Astrocyte of the spinal cord (primary cell): ENCODE results near the gene GOLGA8K.
"Not testable (repeated sequence)": the region's sequence is repeated elsewhere in the genome, so short reads cannot be mapped to it uniquely, and the experiment has no call there.

Experiments used
- DNase-seq: peaks from one replicate; pipeline ENCODE4 v3.0.0; 2011; ENCODE audit warnings: low read depth, low spot score
- H3K4me3 ChIP-seq: 2 replicates; pipeline ENCODE4 v1.5.1; 2011; ENCODE audit warnings: low read depth, mild to moderate bottlenecking, low read length, moderate library complexity
- in situ Hi-C: cut with HindIII; loops from 2 replicates; pipeline ENCODE4 v1.10.0; 2017; ENCODE audit warnings: low sequenced_read_pairs
- TF ChIP-seq, protein P1 (sequence below): IDR thresholded peaks from 2 replicates; pipeline ENCODE4 v1.5.1; 2012; ENCODE audit warnings: low read depth, mild to moderate bottlenecking, low read length, inconsistent platforms

GOLGA8K gene, protein sequence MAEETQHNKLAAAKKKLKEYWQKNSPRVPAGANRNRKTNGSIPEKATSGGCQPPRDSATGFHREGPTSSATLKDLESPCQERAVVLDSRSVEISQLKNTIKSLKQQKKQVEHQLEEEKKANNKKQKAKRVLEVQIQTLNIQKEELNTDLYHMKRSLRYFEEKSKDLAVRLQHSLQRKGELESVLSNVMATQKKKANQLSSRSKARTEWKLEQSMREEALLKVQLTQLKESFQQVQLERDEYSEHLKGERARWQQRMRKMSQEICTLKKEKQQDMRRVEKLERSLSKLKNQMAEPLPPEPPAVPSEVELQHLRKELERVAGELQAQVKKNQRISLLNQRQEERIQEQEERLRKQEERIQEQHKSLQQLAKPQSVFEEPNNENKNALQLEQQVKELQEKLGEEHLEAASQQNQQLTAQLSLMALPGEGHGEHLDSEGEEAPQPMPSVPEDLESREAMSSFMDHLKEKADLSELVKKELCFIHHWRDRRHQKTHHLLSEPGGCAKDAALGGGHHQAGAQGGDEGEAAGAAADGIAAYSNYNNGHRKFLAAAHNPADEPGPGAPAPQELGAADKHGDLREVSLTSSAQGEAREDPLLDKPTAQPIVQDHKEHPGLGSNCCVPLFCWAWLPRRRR

DNA sequence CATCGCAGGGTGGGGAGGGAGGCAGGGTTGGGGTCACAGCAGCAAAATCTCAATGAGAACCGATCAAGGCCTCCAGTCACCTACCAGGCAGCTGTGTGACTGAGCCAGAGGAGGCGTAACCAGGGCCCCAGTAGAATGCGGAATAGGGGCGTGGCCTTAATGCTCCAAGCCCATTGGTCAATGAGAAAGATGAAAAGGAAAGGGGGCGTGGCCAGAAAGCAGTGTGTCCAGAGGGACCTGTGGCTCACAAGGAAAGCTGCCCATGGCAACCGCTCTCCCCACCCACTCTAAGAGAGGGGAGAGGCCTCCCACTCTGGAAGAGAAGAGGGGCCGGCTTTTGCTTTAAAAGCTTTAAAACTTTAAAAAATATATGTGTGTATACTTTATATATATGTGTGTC is at the start of gene GOLGA8K:
GOLGA8K (minus strand) TSS at position 101 of the 400 bp plus-strand sequence; CDS start at position 3, 98 bp downstream.
- H3K4me3 ChIP-seq, DNase-seq, in situ Hi-C loops: not testable (repeated sequence)

DNA sequence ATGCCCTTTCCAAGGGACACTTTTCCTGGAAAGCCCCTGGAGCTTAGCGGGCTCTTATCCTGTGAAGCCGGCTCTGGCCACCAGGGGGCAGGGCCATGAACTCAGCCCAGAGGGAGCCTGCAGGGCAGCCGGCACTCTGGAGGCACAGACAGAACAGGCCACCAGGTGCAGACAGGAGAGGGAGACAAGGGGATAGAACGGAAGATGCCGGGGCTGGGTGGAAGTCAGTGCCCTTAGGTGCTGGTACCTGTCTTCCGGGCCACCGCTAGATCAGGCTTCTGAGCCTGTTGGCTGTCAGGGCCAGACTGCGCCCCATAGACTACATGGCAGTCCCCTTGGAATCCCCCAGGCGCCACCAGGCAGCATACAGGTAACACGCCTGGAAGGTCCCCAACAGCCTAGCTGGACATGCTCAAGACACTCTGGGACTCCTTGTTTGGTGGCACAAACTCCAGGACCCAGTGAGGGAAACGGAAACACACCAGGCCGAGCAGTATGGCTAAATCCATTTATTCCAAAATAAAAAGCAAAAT is 37.4 kb upstream of the GOLGA8K start:
- H3K4me3 ChIP-seq, in situ Hi-C loops, DNase-seq: not testable (repeated sequence)

DNA sequence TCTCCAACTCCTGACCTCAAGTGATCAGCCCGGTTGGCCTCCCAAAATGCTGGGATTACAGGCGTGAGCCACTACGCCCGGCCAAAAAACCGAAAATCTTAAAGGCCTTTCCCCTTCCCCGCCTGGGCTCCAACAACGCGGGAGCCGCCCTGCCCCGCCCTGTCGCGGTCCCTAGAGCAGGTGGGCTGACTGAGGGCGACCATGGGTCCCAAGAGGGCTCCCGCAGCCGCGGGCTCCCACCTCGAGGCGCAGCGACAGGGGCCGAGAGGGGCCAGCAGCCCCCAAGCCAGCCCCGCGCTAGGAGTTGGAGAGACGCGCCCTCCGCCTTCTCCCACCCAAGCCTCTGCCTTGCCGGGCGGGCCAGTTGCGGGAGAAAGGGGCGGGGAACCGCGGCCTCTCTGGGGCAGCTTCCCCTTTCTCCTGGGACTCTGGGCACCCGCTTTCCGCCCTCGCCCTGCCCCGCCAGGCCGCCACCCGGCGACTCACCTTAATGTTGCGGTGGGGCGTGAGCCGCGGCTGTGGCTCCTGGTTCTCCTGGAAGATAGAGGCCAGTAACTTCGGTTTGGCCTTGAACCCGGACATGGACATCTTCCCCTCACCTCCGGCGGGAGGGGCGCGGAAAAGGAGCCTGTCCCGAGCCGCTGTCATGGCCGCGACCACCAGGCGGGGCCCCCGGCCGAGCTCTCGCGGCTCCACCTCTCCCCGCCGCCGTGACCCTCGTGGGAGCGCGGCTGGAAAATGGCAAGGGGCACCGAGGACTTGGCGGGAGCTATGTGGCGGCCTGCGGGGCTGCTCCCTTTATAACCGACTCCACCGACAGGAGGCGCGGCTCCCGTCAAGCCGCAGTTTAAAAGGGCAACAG is 31.2 kb upstream of the GOLGA8K start:
- in situ Hi-C loops, DNase-seq, H3K4me3 ChIP-seq: not testable (repeated sequence)

DNA sequence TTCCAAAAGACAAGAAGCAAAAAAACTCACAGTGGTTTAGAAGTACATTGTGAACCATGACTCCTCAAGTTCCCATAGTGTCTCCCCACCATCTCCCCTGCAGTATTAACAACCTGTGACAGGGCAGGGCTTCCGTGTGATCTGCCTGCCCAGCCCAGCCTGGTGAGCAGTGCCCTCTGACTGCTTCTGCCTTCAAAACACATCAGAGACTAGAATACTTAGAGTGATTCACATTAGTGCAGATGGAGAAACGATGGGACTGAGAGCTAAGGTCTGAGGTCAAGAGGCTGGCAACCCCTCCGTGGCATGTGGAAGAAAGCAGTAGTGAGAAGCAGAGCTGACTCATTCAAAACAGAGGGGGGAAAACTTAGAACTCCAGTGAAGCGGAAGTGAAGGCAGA is 24.5 kb upstream of the GOLGA8K start:
- H3K4me3 ChIP-seq, DNase-seq, in situ Hi-C loops: not testable (repeated sequence)

DNA sequence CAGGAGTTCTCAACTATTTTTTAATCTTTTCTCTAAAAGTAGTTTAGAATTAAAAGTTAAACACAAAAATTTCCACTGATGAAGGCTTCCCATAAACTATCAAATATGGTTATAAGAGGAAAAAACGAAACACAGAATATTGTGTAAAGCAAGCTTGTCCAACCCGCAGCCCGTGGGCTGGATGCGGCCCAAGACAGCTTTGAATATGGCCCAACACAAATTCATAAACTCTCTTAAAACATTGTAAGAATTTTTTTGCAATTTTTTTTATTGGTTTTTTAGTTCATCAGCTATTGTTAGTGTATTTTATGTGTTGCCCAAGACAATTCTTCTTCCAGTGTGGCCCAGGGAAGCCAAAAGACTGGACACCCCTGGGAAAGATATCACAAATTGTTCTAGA is 23.4 kb upstream of the GOLGA8K start:
- H3K4me3 ChIP-seq, in situ Hi-C loops, DNase-seq: not testable (repeated sequence)

DNA sequence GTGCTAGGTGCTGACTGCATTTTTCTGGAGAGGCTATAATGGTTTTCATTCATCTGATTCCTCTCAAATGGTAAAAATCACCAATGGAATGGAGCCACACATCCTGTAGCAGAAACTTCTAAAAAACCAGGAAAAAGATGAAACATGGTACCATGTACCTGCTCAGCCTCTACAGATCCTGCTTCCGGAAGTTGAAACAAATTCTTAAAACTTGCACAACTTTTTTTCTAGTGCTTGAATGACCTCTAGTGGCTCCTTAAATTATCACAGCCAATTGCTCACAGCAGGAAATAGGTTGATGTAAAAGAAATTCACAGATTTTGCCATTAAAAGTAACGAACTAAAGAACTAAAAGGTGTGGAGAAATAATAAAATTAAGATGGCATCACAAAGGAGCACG is 4.8 kb upstream of the GOLGA8K start:
- DNase-seq, H3K4me3 ChIP-seq, in situ Hi-C loops: not testable (repeated sequence)
- TF ChIP-seq, protein P1, sequence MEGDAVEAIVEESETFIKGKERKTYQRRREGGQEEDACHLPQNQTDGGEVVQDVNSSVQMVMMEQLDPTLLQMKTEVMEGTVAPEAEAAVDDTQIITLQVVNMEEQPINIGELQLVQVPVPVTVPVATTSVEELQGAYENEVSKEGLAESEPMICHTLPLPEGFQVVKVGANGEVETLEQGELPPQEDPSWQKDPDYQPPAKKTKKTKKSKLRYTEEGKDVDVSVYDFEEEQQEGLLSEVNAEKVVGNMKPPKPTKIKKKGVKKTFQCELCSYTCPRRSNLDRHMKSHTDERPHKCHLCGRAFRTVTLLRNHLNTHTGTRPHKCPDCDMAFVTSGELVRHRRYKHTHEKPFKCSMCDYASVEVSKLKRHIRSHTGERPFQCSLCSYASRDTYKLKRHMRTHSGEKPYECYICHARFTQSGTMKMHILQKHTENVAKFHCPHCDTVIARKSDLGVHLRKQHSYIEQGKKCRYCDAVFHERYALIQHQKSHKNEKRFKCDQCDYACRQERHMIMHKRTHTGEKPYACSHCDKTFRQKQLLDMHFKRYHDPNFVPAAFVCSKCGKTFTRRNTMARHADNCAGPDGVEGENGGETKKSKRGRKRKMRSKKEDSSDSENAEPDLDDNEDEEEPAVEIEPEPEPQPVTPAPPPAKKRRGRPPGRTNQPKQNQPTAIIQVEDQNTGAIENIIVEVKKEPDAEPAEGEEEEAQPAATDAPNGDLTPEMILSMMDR = peak; percentile 3

DNA sequence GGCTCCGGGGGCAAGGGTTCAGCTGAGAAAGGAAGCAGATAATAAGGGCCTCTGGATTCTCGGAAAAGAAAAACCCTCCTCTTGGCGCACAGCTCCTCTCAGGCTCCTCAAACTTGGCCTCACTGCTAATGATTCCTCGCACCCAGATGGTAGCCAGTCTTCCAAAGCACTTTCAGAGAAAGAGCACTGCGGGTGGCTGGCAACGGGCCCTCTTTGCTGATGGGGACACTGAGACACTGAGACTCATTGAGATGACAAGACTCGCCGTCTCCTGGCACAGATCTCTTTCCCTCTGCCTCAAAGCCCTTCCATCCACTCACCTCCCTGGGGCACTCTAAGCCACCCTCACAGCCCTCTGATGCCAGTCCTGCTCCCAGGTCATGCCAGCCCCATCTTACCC is 6.6 kb downstream of the GOLGA8K start:
- DNase-seq, H3K4me3 ChIP-seq, in situ Hi-C loops: not testable (repeated sequence)

DNA sequence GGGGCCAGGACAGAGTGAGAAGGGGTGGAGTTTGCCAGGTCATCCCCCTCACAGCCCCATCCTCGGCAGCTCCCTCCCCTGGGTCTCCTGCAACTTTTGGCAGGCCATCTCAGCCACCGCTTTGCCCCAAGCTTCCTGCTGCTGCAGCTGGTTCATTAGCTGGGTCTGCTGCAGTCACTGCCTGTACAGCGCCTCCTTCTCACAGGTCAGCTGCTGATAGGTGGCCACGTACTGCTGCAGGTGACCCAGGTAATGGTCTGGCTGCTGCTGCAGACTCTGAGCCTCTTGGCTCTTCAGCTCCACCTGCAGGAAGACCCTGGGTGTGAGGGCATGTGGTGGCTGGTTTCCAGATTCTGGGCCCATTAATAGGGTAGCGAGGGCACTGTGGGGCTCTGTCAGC is 8.3 kb downstream of the GOLGA8K start:
- in situ Hi-C loops, H3K4me3 ChIP-seq, DNase-seq: not testable (repeated sequence)

DNA sequence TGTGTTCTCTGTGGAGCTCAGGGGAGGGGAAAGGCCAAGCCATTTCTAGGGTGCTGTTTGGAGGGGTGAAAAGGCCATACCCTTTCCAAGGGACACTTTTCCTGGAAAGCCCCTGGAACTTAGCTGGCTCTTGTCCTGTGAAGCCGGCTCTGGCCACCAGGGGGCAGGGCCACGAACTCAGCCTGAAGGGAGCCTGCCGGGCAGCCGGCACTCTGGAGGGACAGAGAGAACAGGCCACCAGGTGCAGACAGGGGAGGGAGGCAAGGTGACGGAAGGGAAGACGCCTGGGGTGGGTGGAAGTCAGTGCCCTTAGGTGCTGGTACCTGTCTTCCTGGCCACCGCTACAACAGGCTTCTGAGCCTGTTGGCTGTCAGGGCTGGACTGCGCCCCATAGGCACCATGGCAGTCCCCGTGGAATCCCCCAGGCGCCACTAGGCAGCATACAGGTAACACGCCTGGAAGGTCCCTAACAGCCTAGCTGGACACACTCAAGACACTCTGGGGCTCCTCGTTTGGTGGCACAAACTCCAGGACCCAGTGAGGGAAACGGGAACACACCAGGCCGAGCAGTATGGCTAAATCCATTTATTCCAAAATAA is 14.9 kb downstream of the GOLGA8K start:
- DNase-seq, in situ Hi-C loops, H3K4me3 ChIP-seq: not testable (repeated sequence)

DNA sequence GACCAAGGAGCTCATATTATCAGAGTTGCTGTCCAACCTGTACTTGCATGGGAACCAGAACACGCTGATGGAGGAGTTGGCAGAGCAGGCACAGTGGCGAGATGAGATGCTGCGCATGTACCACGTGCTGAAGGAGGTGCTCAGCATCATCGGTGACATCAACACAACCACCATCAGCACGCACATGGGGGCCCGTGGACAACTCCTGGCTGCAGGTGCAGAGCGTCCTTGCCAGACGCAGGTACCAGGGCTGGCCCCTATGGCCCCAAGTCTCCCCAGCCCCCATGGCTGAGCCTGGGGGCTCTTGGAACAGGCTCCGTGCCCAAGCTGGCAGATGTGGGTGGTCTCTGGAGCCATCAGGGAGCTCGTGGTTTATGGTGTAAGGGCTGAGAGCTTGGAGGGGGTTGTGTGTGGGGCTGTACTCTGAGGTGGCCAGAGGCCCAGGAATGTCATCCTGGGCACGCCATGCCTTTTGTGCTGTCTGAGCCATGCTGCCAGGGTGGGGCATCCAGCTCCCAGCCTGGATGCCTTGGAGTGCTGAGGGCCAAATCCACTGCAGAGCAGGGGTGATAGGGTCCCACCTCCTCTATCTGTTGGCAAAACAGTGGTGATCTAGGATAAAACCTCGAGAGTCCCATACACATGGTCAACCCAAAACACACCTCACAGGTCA is 17.1 kb downstream of the GOLGA8K start:
- DNase-seq, H3K4me3 ChIP-seq, in situ Hi-C loops: not testable (repeated sequence)

DNA sequence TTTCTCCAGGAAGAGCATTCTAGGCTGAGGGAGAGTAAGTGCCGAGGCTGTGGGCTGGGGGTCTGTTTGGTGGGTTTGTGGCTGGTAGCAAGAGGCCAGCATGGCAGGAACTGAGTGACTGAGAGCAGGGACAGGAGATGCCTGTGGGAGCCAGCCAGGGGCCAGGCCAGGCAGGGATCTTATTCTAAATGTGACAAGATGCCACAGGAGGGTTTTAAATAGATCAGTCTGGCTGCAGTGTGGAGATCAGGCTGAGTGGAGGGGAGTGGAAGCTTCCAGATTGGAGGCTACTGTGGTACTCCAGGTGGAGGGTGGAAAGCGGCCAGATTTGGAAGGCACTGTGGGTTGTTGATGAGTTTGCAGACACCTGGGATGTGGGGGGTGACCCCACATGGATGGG is 28.9 kb downstream of the GOLGA8K start:
- DNase-seq, H3K4me3 ChIP-seq, in situ Hi-C loops: not testable (repeated sequence)

DNA sequence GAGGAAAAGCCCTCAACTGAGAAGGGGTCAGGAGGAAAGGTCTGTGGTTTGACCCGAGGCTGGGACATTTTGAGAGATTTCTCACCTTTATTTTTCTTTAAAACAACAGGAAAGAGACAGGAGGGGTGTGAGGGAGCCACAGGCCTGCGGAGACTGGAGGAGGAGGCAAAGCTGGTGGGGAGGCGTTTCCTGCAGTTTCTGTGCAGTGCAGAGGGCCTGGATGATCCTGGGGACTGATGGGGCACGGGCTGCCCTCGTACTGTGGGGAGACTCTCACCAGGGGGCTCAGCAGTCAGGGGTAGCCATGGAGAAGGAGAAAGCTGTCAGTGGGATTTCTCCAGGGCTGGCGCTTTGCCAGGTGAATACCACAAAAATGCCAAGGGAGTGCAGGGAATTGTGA is 29.4 kb downstream of the GOLGA8K start:
- in situ Hi-C loops, DNase-seq, H3K4me3 ChIP-seq: not testable (repeated sequence)

DNA sequence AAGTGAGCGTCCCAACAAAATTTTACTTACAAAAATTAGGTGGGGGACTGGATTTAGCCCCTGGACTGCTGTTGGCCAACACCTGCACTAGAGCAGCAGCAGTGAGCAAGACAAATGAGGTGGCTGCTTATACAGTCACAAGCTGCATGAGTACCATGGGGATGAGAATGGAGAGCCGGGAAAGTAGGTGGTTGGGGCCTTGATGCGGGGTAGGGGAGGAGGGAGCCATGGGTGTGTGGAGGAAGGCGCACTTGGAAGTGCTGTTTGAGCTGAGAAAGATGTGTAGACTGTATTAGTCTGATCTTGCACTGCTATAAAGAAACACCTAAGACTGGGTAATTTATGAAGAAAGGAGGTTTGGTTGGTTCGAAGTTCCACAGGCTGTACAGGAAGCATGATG is 31.0 kb downstream of the GOLGA8K start:
- DNase-seq, in situ Hi-C loops, H3K4me3 ChIP-seq: not testable (repeated sequence)

DNA sequence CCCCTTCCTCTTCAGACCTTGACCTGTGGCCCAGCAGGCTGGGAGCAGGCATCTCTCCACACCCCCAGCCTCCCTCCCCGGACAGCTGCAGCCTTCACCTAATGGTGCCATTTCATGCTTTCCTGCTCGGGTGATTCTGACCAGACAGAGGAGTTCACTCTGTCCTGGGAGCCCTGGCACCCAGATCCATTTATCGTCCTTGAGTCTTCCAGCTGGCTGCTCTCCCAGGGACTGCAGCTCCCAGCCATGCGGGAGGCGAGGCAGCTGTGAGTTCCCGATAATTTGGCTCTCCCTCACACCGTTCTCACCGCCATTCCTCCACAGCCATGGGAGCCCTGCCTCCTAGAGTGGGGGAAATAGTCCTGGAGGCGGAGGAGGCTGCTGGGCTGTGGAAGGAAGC is 32.6 kb downstream of the GOLGA8K start:
- in situ Hi-C loops, H3K4me3 ChIP-seq, DNase-seq: not testable (repeated sequence)

DNA sequence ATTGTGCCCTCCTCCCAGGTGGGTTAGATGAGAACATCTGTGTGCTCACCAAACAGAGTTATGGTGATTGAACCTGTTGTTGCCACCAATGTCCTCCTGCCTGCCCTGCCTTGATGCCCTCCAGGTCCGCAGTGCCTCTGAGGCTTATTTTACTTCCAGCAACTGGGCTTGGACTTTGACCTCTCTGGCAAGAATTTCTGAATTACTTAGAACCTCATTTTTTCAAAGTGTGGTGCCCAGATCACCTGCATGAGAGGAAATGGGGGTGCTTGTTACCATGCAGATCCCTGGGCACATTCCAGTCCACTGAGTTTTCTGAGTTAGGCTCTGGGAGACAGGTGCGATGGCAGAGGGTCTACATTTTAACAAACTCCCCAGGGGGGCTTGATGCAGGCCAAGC is 33.0 kb downstream of the GOLGA8K start:
- DNase-seq, H3K4me3 ChIP-seq, in situ Hi-C loops: not testable (repeated sequence)
